Astrocyte of the hippocampus (primary cell): ENCODE measurements around the gene SAPCD2.
"Not testable (repeated sequence)": the region's sequence is repeated elsewhere in the genome, so short reads cannot be mapped to it uniquely, and the experiment has no call there.

ENCODE experiments used
- DNase-seq: peaks from one replicate; pipeline ENCODE4 v3.0.0; 2011; ENCODE audit warnings: low read depth, low spot score

The SAPCD2 gene

GRCh38 chr9:137033481-137033880 is 36.9 kb downstream of the SAPCD2 start:
- DNase-seq: not testable (repeated sequence)

GRCh38 chr9:137032858-137033257 is 37.5 kb downstream of the SAPCD2 start:
- no peak for DNase-seq

- DNase-seq: no peak
These were observed 38.3 kb downstream of the SAPCD2 start, which contains the start of gene FUT7 for GRCh38 chr9:137031904-137032640. FUT7 (minus strand) TSS chr9:137032088; CDS start chr9:137031991, 97 bp downstream.

GRCh38 chr9:137030538-137031527 is 39.5 kb downstream of the SAPCD2 start:
- DNase-seq: no peak

- DNase-seq: no peak
These were observed 40.4 kb downstream of the SAPCD2 start for GRCh38 chr9:137030006-137030405.

GRCh38 chr9:137029058-137029936 is 41.1 kb downstream of the SAPCD2 start:
- peak; percentile 74 for DNase-seq

- DNase-seq: peak; percentile 79
These were observed 41.9 kb downstream of the SAPCD2 start for GRCh38 chr9:137028263-137029057.

- DNase-seq: peak; percentile 57
These were observed 42.7 kb downstream of the SAPCD2 start, which contains the start of gene ABCA2 for GRCh38 chr9:137027369-137028262. ABCA2 (minus strand) TSS chr9:137028237; CDS start chr9:137028140, 97 bp downstream.

GRCh38 chr9:137026828-137027227 is 43.5 kb downstream of the SAPCD2 start:
- DNase-seq: no peak

- no peak for DNase-seq
These were observed 44.0 kb downstream of the SAPCD2 start for GRCh38 chr9:137026384-137026783.

GRCh38 chr9:137025517-137025966 is 44.8 kb downstream of the SAPCD2 start:
- peak; percentile 65 for DNase-seq

- no peak for DNase-seq
These were observed 46.8 kb downstream of the SAPCD2 start for GRCh38 chr9:137023583-137023991.

- no peak for DNase-seq
These were observed 47.2 kb downstream of the SAPCD2 start for GRCh38 chr9:137023157-137023556.

- DNase-seq: no peak
These were observed 47.7 kb downstream of the SAPCD2 start for GRCh38 chr9:137022662-137023008.

GRCh38 chr9:137021979-137022661 is 48.2 kb downstream of the SAPCD2 start:
- no peak for DNase-seq

GRCh38 chr9:137021568-137021978 is 48.8 kb downstream of the SAPCD2 start:
- DNase-seq: no peak

GRCh38 chr9:137020771-137021567 is 49.4 kb downstream of the SAPCD2 start:
- DNase-seq: no peak
